ENCODE results near the gene ARL4D.

The ARL4D gene

GRCh38 chr17:43406676-43407645, 8.2 kb downstream of the ARL4D start:
- CTCF ChIA-PET: interaction anchor here (0.7 to 1.9 kb wide), 5 partner anchors 12 to 77 kb away, joined by 3 to 10 read pairs (median 5); partner anchors contain the start of gene DHX8
- DNase-seq (ENCODE audit: extremely low spot score): no peak

GRCh38 chr17:43409131-43409530, 10.3 kb downstream of the ARL4D start:
- ChIA-PET POLR2A (interaction anchor here (0.6 kb wide), 1 partner anchor 27 kb away, joined by 4 read pairs; no protein-coding TSS in a partner anchor), CTCF (no interaction called here)
- no peak for DNase-seq (ENCODE audit: extremely low spot score)
- TF ChIP-seq, protein P1, sequence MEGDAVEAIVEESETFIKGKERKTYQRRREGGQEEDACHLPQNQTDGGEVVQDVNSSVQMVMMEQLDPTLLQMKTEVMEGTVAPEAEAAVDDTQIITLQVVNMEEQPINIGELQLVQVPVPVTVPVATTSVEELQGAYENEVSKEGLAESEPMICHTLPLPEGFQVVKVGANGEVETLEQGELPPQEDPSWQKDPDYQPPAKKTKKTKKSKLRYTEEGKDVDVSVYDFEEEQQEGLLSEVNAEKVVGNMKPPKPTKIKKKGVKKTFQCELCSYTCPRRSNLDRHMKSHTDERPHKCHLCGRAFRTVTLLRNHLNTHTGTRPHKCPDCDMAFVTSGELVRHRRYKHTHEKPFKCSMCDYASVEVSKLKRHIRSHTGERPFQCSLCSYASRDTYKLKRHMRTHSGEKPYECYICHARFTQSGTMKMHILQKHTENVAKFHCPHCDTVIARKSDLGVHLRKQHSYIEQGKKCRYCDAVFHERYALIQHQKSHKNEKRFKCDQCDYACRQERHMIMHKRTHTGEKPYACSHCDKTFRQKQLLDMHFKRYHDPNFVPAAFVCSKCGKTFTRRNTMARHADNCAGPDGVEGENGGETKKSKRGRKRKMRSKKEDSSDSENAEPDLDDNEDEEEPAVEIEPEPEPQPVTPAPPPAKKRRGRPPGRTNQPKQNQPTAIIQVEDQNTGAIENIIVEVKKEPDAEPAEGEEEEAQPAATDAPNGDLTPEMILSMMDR (IDR thresholded peaks at IDR 0.05; ENCODE audit: control extremely low read depth, extremely low read depth, low read depth, missing control alignments): no peak

More at GRCh38 chr17:43406676-43407645, 8.2 kb downstream of the ARL4D start:
- POLR2A ChIA-PET: interaction anchor here (2.5 kb wide), 1 partner anchor 39 kb away, joined by 7 read pairs; no protein-coding TSS in a partner anchor
- TF ChIP-seq, protein P1 (IDR thresholded peaks at IDR 0.05; ENCODE audit: control extremely low read depth, extremely low read depth, low read depth, missing control alignments): no peak

GRCh38 chr17:43410557-43411368, 12.0 kb downstream of the ARL4D start:
- no peak for DNase-seq (ENCODE audit: extremely low spot score)
- ChIA-PET POLR2A (no interaction called here), CTCF (interaction anchor here (0.8 to 1.4 kb wide), 2 partner anchors 9 to 73 kb away, joined by 3 to 4 read pairs; partner anchors contain the start of gene DHX8)
- TF ChIP-seq, protein P1 (IDR thresholded peaks at IDR 0.05; ENCODE audit: control extremely low read depth, extremely low read depth, low read depth, missing control alignments): no peak

DNA sequence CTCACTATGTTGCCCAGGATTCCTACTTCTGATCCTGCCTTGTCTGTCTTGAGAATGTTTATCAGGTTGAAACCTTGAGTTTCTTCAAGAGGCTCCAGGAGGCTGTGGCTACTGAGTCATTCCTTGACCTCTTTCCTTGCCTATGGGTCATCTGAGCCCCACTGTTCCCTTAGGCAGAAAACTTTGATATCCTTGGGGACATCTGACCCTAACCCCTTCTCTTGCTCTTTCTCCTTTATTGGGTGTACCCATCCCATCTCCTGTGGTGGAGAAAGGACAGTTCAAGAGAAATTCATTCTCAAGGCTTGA, 12.5 kb downstream of the ARL4D start:
- no peak for DNase-seq (ENCODE audit: extremely low spot score)
- ChIA-PET CTCF (interaction anchor here (1.4 kb wide), 1 partner anchor 8 kb away, joined by 4 read pairs; no protein-coding TSS in a partner anchor), POLR2A (no interaction called here)
- TF ChIP-seq, protein P1 (IDR thresholded peaks at IDR 0.05; ENCODE audit: control extremely low read depth, extremely low read depth, low read depth, missing control alignments): no peak

DNA sequence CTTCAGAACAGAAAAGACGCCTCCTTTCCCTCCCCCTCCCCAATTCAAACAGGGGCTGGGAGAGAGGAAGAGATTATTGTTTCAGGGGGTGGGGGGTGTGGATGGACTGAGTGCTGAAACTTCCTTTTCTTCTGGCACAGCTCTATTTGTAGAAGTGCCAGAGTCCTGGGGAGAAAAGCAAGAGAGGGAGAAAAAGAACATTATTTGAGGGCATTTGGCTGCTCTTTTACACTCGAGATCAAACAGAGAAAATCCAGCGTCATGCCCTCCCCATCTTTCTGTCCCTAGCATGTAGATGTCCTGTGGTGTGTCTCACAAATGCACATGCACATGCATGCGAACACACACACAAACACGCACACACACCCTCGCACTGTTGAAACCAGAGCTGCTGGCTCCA, 13.0 kb downstream of the ARL4D start:
- DNase-seq (ENCODE audit: extremely low spot score): no peak
- ChIA-PET POLR2A (no interaction called here), CTCF (interaction anchor here (0.8 to 1.9 kb wide), 3 partner anchors 8 to 72 kb away, joined by 3 to 8 read pairs (median 3); partner anchors contain the start of gene DHX8)
- TF ChIP-seq, protein P1 (IDR thresholded peaks at IDR 0.05; ENCODE audit: control extremely low read depth, extremely low read depth, low read depth, missing control alignments): no peak

DNA sequence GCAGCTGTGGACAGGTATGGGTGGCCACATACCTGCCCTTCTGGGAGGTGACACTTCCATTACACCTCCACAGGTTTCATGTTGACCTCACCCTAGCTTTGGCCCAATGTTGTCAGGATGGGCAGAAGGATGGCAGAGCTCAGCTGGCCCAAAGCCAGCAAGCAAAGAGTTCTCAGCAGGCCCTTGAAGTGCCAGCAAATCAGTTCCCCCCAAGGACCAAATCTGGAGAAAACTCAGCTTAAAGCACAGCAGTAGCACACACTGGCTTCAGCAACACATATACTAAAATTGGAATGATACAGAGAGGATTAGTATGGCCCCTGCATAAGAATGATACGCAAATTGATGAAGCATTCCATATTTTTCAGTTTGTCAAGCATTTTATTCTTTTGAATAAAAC, 13.4 kb downstream of the ARL4D start:
- CTCF ChIA-PET: interaction anchor here (0.8 to 1.9 kb wide), 3 partner anchors 9 to 72 kb away, joined by 3 to 8 read pairs (median 3); partner anchors contain the start of gene DHX8
- POLR2A ChIA-PET: no interaction called here

More for the DNA sequence above, 13.4 kb downstream of the ARL4D start:
- TF ChIP-seq, protein P1 (IDR thresholded peaks at IDR 0.05; ENCODE audit: control extremely low read depth, extremely low read depth, low read depth, missing control alignments): no peak
- no peak for DNase-seq (ENCODE audit: extremely low spot score)

All from GM10248 (cell line).